Glutamatergic neuron (in vitro differentiated cells): ENCODE measurements around the gene HNMT. TPM values are rescaled to one million over a fixed set of nuclear protein-coding genes. Genes with fewer than 3 reads are reported as not detected.
A peak's percentile ranks its signal among the peaks of the same experiment; 100 is the strongest.

Source experiments
- DNase-seq: peaks from one replicate; pipeline ENCODE4 v3.0.0; 2022
- H3K27ac Mint-ChIP-seq: one replicate; pipeline ENCODE4 v1.8.0; 2020; ENCODE audit warnings: mild to moderate bottlenecking, mixed read lengths, inconsistent platforms; ENCODE audit not compliant: unreplicated experiment
- H3K27me3 Mint-ChIP-seq: one replicate; pipeline ENCODE4 v1.8.0; 2020; ENCODE audit warnings: mild to moderate bottlenecking, moderate library complexity, mixed read lengths, inconsistent platforms; ENCODE audit not compliant: unreplicated experiment
- H3K36me3 Mint-ChIP-seq: one replicate; pipeline ENCODE4 v1.8.0; 2020; ENCODE audit warnings: mild to moderate bottlenecking, mixed read lengths, inconsistent platforms; ENCODE audit not compliant: unreplicated experiment
- H3K4me1 Mint-ChIP-seq: one replicate; pipeline ENCODE4 v1.8.0; 2020; ENCODE audit warnings: mild to moderate bottlenecking, low read depth, mixed read lengths, inconsistent platforms; ENCODE audit not compliant: unreplicated experiment
- H3K4me3 Mint-ChIP-seq: one replicate; pipeline ENCODE4 v1.8.0; 2020; ENCODE audit warnings: mild to moderate bottlenecking, mixed read lengths, inconsistent platforms; ENCODE audit not compliant: unreplicated experiment
- H3K9me3 Mint-ChIP-seq: one replicate; pipeline ENCODE4 v1.8.0; 2020; ENCODE audit warnings: mild to moderate bottlenecking, moderate library complexity, mixed read lengths, inconsistent platforms; ENCODE audit not compliant: unreplicated experiment
- CTCF ChIP-seq: fragments of 200-600 bp; sonication (generic); IDR thresholded peaks from one replicate; pipeline ENCODE4 v1.5.0; 2021; ENCODE audit not compliant: partially characterized antibody, unreplicated experiment
- total RNA-seq: library from RNA; stranded (reverse); fragmentation: NEBNext Ultra II Directional; extraction: Animal tissue kit (Norgen Biotek cat#: 25700); gene quantifications from one replicate; pipeline ENCODE4 v1.2.1, GENCODE V29; 2021; ENCODE audit not compliant: unreplicated experiment

The HNMT gene
- total RNA-seq, 1 donor from 2014 or later: not detected

- Mint-ChIP-seq H3K4me3 (no peak overlapping the region), H3K27me3 (peaks cover 2% of the 10 kb centered on the region), H3K36me3 (no peaks in the 10 kb centered on the region), H3K4me1 (peaks cover 37% of the 10 kb centered on the region), H3K9me3 (peaks cover 4% of the 10 kb centered on the region), H3K27ac (no peak overlapping the region)
- DNase-seq: no peak
- TF ChIP-seq CTCF: no peak
These were observed 19.0 kb upstream of the HNMT start for GRCh38 chr2:137945229-137945628.

GRCh38 chr2:137946227-137946626, 18.0 kb upstream of the HNMT start:
- no peak overlapping the region for H3K27ac Mint-ChIP-seq

GRCh38 chr2:137947032-137947727, 17.1 kb upstream of the HNMT start:
- no peak for DNase-seq
- Mint-ChIP-seq H3K27ac (no peak overlapping the region), H3K4me3 (no peak overlapping the region), H3K4me1 (peaks cover 21% of the 10 kb centered on the region), H3K27me3 (peaks cover 2% of the 10 kb centered on the region), H3K36me3 (no peaks in the 10 kb centered on the region), H3K9me3 (peaks cover 4% of the 10 kb centered on the region)
- TF ChIP-seq CTCF: no peak

More at GRCh38 chr2:137946227-137946626, 18.0 kb upstream of the HNMT start:
- Mint-ChIP-seq H3K9me3 (peaks cover 4% of the 10 kb centered on the region), H3K36me3 (no peaks in the 10 kb centered on the region), H3K4me1 (peaks cover 30% of the 10 kb centered on the region), H3K27me3 (peaks cover 2% of the 10 kb centered on the region), H3K4me3 (no peak overlapping the region)
- no peak for DNase-seq
- TF ChIP-seq CTCF: no peak

GRCh38 chr2:137947728-137948336, 16.4 kb upstream of the HNMT start:
- peak; percentile 64 for TF ChIP-seq CTCF
- H3K4me3 Mint-ChIP-seq: no peak overlapping the region
- H3K36me3 Mint-ChIP-seq: no peaks in the 10 kb centered on the region
- H3K4me1 Mint-ChIP-seq: peaks cover 15% of the 10 kb centered on the region
- H3K27me3 Mint-ChIP-seq: peaks cover 2% of the 10 kb centered on the region
- H3K9me3 Mint-ChIP-seq: peaks cover 4% of the 10 kb centered on the region
- no peak overlapping the region for H3K27ac Mint-ChIP-seq
- DNase-seq: peak; percentile 74

- no peak for TF ChIP-seq CTCF
- Mint-ChIP-seq H3K9me3 (peaks cover 4% of the 10 kb centered on the region), H3K27me3 (peaks cover 2% of the 10 kb centered on the region), H3K36me3 (no peaks in the 10 kb centered on the region), H3K4me1 (peaks cover 13% of the 10 kb centered on the region), H3K4me3 (no peak overlapping the region), H3K27ac (no peak overlapping the region)
- no peak for DNase-seq
These were observed 15.4 kb upstream of the HNMT start for GRCh38 chr2:137948894-137949293.
